Lower lobe of right lung (tissue), 2 donors: ENCODE measurements around the gene SOX6. TPM values are rescaled to one million over a fixed set of nuclear protein-coding genes. Genes with fewer than 3 reads are reported as not detected.

Experiments used
- ATAC-seq, 2 donors: fragments of 200-7000 bp; cut with Tn5 transposase; one replicate each; pipeline ENCODE4 v1.9.1; 2020 to 2022; ENCODE audit warnings: mild to moderate bottlenecking in 2 of 2, moderate library complexity in 2 of 2
- DNase-seq: peaks from one replicate; pipeline ENCODE4 v3.0.0-alpha.2; 2020
- H3K27ac ChIP-seq: fragments of 200-600 bp; one replicate; pipeline ENCODE4 v1.8.0; 2022
- H3K27me3 ChIP-seq: fragments of 200-600 bp; one replicate; pipeline ENCODE4 v1.8.0; 2022; ENCODE audit warnings: low read depth
- H3K36me3 ChIP-seq: fragments of 200-600 bp; one replicate; pipeline ENCODE4 v1.8.0; 2022; ENCODE audit warnings: mild to moderate bottlenecking
- H3K4me1 ChIP-seq: fragments of 200-600 bp; one replicate; pipeline ENCODE4 v1.8.0; 2022
- H3K4me3 ChIP-seq: fragments of 200-600 bp; one replicate; pipeline ENCODE4 v1.8.0; 2022; ENCODE audit warnings: mild to moderate bottlenecking
- H3K9me3 ChIP-seq: fragments of 200-600 bp; one replicate; pipeline ENCODE4 v1.8.0; 2022
- CTCF ChIP-seq: fragments of 200-600 bp; IDR thresholded peaks from one replicate; pipeline ENCODE4 v1.8.0; 2022; ENCODE audit warnings: antibody characterized with exemption, mild to moderate bottlenecking
- intact Hi-C: fragments of 100-400 bp; cut with DNase I; formaldehyde crosslinking; loops from one replicate; pipeline ENCODE4 v1.11.0; 2022
- total RNA-seq: library from RNA; stranded (reverse); fragmentation: NEBNext Ultra II Directional; extraction: Animal tissue kit (Norgen Biotek cat#: 25700); gene quantifications from one replicate; pipeline ENCODE4 v1.2.1, GENCODE V29; 2021
- donor health status: DM: no; HTN: yes; CAD: no; lungs with severe emphysema.

Gene SOX6
- total RNA-seq, 1 donor from 2014 or later: 4.8 TPM

- intact Hi-C loops: no loop called here
- Histone ChIP-seq H3K4me1 (peaks cover 4% of the 10 kb centered on the region), H3K36me3 (no peaks in the 10 kb centered on the region), H3K4me3 (no peak overlapping the region), H3K27me3 (no peaks in the 10 kb centered on the region), H3K9me3 (no peaks in the 10 kb centered on the region), H3K27ac (no peak overlapping the region)
- DNase-seq: no peak
- no peak for TF ChIP-seq CTCF
- ATAC-seq: no peak
These were observed 369.3 kb downstream of the SOX6 start for GRCh38 chr11:15987046-15987445.

- Histone ChIP-seq H3K4me1 (peaks cover 10% of the 10 kb centered on the region), H3K9me3 (no peaks in the 10 kb centered on the region), H3K27ac (no peak overlapping the region), H3K27me3 (no peaks in the 10 kb centered on the region), H3K4me3 (no peak overlapping the region), H3K36me3 (no peaks in the 10 kb centered on the region)
- DNase-seq (no peak), ATAC-seq (no peak)
- no peak for TF ChIP-seq CTCF
- intact Hi-C loops: no loop called here
These were observed 370.5 kb downstream of the SOX6 start for GRCh38 chr11:15985860-15986139.

GRCh38 chr11:15985127-15985859 lies 371.1 kb downstream of the SOX6 start:
- intact Hi-C loops: no loop called here
- H3K27me3 ChIP-seq: no peaks in the 10 kb centered on the region
- ATAC-seq: peak; percentile 90 to 94
- DNase-seq: no peak
- no peaks in the 10 kb centered on the region for H3K36me3 ChIP-seq
- H3K4me3 ChIP-seq: no peak overlapping the region
- no peaks in the 10 kb centered on the region for H3K9me3 ChIP-seq
- H3K4me1 ChIP-seq: peaks cover 10% of the 10 kb centered on the region
- H3K27ac ChIP-seq: no peak overlapping the region
- TF ChIP-seq CTCF: no peak

GRCh38 chr11:15981292-15981691 lies 375.1 kb downstream of the SOX6 start:
- H3K27me3 ChIP-seq: no peaks in the 10 kb centered on the region
- H3K9me3 ChIP-seq: no peaks in the 10 kb centered on the region
- intact Hi-C loops: no loop called here
- H3K4me1 ChIP-seq: peaks cover 10% of the 10 kb centered on the region
- H3K27ac ChIP-seq: no peak overlapping the region
- no peak overlapping the region for H3K4me3 ChIP-seq
- no peak for TF ChIP-seq CTCF
- no peaks in the 10 kb centered on the region for H3K36me3 ChIP-seq
- peak in 1 of 2 donors; percentile 24 for ATAC-seq
- no peak for DNase-seq

- Histone ChIP-seq H3K27ac (no peak overlapping the region), H3K4me1 (peaks cover 6% of the 10 kb centered on the region), H3K27me3 (no peaks in the 10 kb centered on the region), H3K4me3 (no peak overlapping the region), H3K9me3 (no peaks in the 10 kb centered on the region), H3K36me3 (no peaks in the 10 kb centered on the region)
- DNase-seq (no peak), ATAC-seq (no peak)
- TF ChIP-seq CTCF: no peak
- intact Hi-C loops: no loop called here
These were observed 379.2 kb downstream of the SOX6 start for GRCh38 chr11:15977116-15977515.
